Right ventricle myocardium superior (tissue), 1 donor: ENCODE results near the gene ANXA10. TPM values are rescaled to one million over a fixed set of nuclear protein-coding genes. Genes with fewer than 3 reads are reported as not detected.

Experiments
- ATAC-seq: fragments of 200-7000 bp; cut with Tn5 transposase; one replicate; pipeline ENCODE4 v1.9.1; 2020; ENCODE audit warnings: mild to moderate bottlenecking; ENCODE audit not compliant: poor library complexity
- DNase-seq: peaks from one replicate; pipeline ENCODE4 v3.0.0-alpha.2; 2020
- intact Hi-C: fragments of 100-400 bp; cut with DNase I; formaldehyde crosslinking; loops from one replicate; pipeline ENCODE4 v1.11.2; 2022
- total RNA-seq: library from RNA; stranded (reverse); fragmentation: NEBNext Ultra II Directional; extraction: Animal tissue kit (Norgen Biotek cat#: 25700); gene quantifications from one replicate; pipeline ENCODE4 v1.2.1, GENCODE V29; 2021
- donor health status: DM: no; HTN: yes; CAD: no; lungs with severe emphysema.

The ANXA10 gene
- total RNA-seq, 1 donor from 2014 or later = not detected

GRCh38 chr4:168150420-168151050 is 58.2 kb downstream of the ANXA10 start:
- intact Hi-C loops = no loop called here
- DNase-seq (no peak), ATAC-seq (no peak)

DNA sequence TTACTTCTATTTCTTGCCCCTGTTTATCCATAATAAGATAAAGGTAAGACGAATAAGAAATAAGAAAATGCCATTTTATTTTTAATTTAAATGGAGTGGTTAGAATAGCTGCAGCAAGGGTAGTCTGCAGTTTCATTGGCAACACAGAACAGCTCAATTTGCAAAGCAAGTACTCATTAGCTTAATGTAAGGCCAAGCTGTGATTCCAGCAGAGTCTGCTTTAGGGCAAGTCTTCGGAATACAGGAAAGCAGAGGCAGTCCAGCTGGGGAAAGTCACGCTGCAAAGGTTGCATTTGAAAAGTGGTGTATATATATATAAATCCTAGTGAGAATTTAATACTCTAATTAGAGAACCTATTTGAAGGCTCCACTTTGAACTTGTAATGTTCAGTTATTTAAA is 59.0 kb downstream of the ANXA10 start:
- intact Hi-C loops = no loop called here
- DNase-seq = no peak
- no peak for ATAC-seq

DNA sequence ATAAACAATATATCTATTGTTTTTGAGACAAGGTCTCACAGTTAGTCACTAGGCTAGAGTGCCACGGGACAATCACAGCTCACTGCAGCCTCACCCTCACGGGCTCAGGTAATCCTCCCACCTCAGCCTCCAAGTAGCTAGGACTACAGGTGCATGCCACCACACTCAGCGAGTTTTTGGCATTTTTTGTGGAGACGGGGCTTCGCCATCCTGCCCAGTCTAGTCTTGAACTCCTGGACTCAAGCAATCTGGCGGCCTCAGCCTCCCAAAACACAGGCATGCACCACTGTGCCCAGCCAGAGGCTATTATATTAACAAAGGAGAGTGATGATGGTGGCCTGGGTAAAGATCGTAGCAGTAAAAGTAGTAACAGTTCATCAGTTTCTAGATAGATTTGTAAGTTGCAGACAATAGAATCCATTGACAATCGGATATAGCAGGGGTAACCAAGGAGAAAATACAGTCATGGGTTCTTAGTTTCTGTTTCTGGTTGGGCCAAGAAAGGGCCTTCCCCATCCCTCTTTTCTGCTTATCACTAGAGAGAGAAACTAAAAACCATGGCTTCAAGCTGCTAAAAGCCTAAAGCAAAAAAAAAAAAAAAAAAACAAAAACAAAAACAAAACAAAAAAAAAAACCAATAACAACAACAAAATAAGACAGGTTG is 60.6 kb downstream of the ANXA10 start:
- ATAC-seq (no peak), DNase-seq (no peak)
- intact Hi-C loops = no loop called here

- ATAC-seq = peak; percentile 85
- intact Hi-C loops = no loop called here
- peak; percentile 91 for DNase-seq
Measured at GRCh38 chr4:168153596-168154440, 61.5 kb downstream of the ANXA10 start.

DNA sequence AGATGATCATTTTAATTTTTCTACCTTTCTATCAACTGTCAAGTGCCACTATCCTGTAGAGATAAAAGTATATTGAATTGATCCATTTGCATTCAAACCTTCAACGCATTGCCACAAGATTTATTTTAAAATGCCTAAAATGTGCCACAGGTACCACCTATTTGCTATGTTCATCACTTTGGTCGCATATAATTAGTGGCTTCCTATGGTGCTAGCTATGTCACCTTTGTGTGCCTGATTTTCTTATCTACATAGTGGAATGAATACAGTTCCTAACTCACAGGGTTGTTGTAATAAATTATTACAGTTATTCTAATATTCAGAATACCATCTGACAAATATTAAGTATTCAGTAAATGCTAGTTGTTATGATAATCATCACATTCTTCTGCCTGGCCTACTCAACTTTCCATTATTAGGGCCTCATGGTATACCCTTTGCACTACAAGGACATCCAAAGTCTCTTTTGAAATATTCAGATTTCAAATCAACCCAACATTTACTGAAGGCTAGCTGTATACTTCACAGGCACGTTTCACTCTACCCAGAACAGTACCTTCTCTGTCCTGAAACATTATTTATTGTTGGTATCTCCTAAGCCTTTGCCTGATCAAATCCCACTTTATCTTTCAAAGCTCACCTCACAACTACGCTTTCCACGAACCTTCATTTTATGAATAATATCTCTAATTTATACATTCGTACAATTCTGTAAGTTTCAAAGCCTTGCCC is 62.4 kb downstream of the ANXA10 start:
- no peak for DNase-seq
- ATAC-seq = no peak
- intact Hi-C loops = no loop called here

GRCh38 chr4:168162604-168163003 is 70.3 kb downstream of the ANXA10 start:
- ATAC-seq (peak; percentile 80), DNase-seq (no peak)
- intact Hi-C loops = no loop called here

GRCh38 chr4:168163106-168163505 is 70.8 kb downstream of the ANXA10 start:
- peak; percentile 43 for ATAC-seq

DNA sequence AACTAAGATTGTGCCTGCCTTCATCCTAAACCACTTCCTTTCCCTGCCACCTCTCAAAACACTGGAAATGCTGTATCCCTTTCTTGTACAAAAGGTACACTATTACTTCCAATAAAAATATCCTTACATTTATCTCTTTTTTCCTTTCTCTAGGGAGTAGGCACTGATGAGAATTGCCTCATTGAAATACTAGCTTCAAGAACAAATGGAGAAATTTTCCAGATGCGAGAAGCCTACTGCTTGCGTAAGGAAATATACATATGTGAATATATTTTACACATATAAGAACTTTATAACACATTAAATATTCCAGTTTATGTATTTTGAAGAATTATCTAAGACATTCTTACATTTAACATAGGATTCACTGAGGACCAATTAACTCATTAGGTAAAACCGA is 71.7 kb downstream of the ANXA10 start:
- DNase-seq (no peak), ATAC-seq (no peak)
- intact Hi-C loops = no loop called here

More at GRCh38 chr4:168163106-168163505, 70.8 kb downstream of the ANXA10 start:
- intact Hi-C loops = no loop called here
- DNase-seq = no peak

DNA sequence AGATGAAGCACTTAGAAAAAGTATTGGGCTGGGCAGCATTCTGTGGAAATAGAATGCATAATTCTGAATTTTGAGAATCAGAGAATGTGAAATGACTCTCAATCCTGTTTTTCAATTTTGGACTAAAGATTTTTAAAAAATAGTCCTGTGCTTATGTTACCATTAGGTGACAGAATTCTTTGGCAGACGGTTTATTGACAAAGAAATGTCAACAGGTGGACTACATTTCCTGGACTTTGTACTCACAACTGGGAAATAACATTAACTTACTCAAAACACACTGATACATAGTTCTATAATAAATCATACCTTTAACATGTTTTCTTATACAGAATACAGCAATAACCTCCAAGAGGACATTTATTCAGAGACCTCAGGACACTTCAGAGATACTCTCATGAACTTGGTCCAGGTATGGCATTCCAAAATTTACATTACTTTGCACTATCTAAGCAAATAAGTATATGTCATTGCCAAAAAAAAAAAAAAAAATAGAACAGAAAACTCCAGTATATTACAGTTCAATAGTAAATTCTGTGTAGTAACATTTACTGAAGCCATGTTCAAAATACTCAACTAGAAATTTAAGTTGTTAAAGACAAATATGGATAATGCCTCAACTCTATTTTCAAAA is 72.7 kb downstream of the ANXA10 start:
- intact Hi-C loops = no loop called here
- no peak for ATAC-seq
- DNase-seq = no peak

- DNase-seq (no peak), ATAC-seq (no peak)
- intact Hi-C loops = no loop called here
Measured at GRCh38 chr4:168167714-168168284, 75.5 kb downstream of the ANXA10 start.

DNA sequence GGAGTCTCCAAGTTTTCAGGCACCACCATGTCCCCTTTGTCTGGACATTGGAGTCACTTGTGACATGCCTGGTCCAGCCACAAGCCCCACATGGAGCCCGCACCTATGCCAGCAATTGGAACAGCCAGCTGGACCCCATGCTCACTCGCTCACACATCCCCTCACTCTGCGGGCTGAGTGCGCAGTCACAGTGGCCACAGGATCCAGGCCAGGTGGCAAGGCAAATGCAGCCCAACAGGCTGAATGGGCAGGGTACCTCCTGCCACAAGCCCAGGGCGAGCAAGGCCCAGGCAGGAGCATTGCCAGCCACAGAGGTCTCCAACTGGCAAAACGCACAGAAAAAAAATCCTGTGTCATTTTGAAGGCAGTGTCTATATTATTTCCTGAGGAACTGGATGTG is 82.0 kb downstream of the ANXA10 start:
- DNase-seq = no peak
- ATAC-seq = no peak
- intact Hi-C loops = no loop called here

- DNase-seq (no peak), ATAC-seq (no peak)
- intact Hi-C loops = no loop called here
Measured at GRCh38 chr4:168177546-168178149, 85.3 kb downstream of the ANXA10 start.

DNA sequence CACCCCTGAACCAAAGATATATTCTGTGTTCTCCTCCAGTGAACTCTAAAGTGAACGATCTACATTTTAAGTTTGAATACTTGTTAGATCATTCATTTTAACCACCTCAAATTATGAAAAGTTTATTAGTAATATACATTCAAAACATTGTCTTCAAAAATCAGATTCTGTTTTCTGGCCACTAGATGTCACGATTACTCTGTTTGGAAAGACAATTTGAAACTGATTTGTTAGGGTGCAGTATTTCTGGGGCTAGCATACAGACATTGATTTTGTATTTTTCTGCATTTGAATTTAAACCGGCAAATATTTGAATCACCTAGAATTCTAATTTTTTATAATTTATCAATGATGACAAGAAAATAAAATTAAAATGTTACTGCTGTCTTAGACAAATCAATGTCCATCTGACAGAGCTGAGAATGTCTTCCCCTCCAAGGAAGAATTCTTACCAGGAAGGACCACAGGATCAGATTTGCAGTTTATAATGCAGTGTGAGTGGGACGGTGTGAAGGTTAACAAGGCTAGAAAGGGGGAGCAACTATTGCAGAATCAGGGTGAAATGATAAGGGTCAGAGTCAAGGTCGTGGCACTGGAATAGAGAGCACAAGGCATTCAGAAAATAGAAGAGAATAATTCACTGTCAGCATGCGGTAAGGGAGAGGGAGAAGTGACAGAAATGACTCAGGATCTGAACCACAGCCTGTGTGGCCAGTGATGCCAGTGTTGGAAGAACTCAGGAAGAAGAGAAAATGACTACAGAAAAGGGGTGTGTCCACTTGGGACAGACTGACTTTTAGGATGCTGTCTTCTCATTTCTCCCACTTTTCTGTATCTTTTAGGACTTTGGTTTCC is 91.6 kb downstream of the ANXA10 start:
- DNase-seq = no peak
- peak; percentile 65 for ATAC-seq
- intact Hi-C loops = no loop called here

DNA sequence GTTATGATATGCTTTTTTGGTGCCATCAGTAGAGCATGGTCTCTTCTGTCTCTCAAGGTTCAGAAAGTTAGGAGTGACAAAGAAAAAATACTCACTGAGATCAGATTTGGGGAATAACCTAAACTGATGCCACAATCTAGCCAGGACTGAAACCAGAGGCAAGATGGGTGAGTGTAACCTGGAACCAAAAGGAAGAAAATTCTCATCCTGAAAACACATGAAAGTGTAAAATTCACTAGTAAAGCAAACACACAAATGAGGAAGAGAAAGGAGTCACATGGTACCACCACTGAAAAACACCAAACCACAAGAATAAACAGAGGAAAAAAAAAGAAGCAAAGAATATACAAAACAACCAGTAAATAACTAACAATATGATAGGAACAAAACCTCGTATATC is 96.4 kb downstream of the ANXA10 start:
- DNase-seq (no peak), ATAC-seq (no peak)
- intact Hi-C loops = no loop called here

DNA sequence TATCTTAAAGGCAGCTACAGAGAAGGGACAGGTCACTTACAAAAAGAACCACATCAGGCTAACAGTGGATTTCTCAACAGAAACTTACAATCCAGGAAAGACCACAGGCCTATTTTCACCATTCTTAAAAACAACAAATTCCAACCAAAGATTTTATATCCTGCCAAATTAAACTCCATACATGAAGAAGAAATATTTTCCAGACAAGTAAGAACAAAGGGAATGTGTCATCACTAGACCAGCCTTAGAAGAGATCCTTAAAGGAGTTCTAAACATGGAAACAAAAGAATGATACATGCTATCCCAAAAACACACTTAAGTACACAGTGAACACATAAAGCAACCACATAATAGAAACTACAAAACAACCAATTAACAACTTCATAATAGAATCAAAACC is 105.6 kb downstream of the ANXA10 start:
- intact Hi-C loops = no loop called here
- DNase-seq = no peak
- no peak for ATAC-seq

DNA sequence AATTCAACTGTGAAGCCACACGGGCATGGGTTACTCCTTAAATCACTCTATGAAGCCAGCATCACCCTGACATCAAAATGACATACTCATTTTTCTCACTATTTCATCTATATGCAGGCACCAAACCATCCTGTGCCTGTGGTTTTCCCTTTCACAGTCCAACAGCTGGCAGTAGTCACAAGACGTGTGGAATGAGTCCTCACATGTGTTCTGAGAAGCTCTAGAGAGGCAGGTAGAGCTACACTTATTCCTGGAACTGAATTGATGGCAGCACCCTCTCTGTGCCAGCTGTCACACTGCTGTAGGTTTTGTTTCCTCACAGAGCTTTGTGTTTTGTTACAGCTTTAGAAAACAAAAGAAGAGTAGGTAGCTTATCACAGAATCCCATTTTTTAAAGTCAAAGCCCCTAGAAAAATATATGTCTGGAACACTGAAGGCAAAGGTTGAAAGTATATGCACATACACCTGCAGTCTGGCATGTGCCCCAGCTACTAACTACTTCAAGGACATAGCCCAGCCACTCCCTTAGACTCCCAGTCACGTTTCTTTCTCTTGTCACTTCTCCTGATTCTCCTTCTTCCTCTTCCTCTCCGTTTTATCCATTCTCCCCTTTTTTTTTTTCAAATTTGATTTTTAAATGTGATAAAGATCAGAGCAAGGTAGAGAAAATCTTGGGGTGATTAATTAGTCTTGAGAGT is 107.1 kb downstream of the ANXA10 start:
- DNase-seq (no peak), ATAC-seq (no peak)
- intact Hi-C loops = no loop called here

DNA sequence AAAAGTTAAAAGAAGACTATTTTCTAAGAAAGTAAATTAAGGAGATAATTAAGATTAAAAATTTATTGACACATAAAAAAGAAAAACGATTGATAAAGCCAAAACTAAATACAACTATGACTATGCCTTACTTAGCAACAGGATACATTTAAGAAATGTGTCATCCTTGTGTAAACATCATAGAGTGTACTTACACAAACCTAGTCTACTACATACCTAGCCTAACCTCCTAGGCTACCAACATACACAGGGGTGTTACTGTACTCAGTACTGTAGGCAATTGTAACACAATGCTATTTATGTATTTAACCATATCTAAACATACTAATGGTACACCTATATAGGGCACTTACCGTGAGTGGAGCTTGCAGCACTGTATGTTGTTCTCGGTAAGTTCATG is 108.3 kb downstream of the ANXA10 start:
- DNase-seq (no peak), ATAC-seq (no peak)
- intact Hi-C loops = no loop called here
